Endothelial cell of umbilical vein (primary cell): ENCODE results near the gene CXADR. TPM values are rescaled to one million over a fixed set of nuclear protein-coding genes. Genes with fewer than 3 reads are reported as not detected.

Source experiments
- BruUV-seq: library from RNA; stranded (reverse); fragments of 400-500 nt; replicated peaks from 2 replicates; lab custom pipeline; 2021; lab: Mats Ljungman, UMichigan
- CTCF ChIA-PET: fragments of 300-600, 350-600 bp; sonication (Branson Sonifier 250); formaldehyde crosslinking; loops from one replicate; lab custom pipeline; 2021; ENCODE audit warnings: antibody characterized with exemption, inconsistent platforms; lab: Charles Lee
- POLR2A ChIA-PET: fragments of 300-600, 350-600 bp; sonication (Branson Sonifier 250); formaldehyde crosslinking; loops from one replicate; lab custom pipeline; 2021; ENCODE audit warnings: antibody characterized with exemption, inconsistent platforms; lab: Charles Lee
- DNase-seq: peaks from one replicate; pipeline ENCODE4 v3.0.0-alpha.2; 2011; ENCODE audit warnings: low read depth, low spot score
- FAIRE-seq: peaks from 2 replicates; lab custom pipeline; 2011; peaks lifted over from hg19 to GRCh38; lab: Jason Lieb, UNC
- H2AFZ ChIP-seq: 2 replicates; pipeline ENCODE4 v1.6.0; 2012; ENCODE audit warnings: low read depth, low read length, control low read depth, inconsistent platforms
- H3K27ac ChIP-seq: 2 replicates; pipeline ENCODE4 v1.5.1; 2011; ENCODE audit warnings: low read depth, mild to moderate bottlenecking, control low read depth, low read length, moderate library complexity; ENCODE audit not compliant: insufficient read depth
- H3K27me3 ChIP-seq, 2 experiments: 2 replicates each; pipeline versions ENCODE4 v1.6.0 to v1.6.1; 2011; ENCODE audit warnings: low read length in 2 of 2, mixed read lengths in 1 of 2; ENCODE audit not compliant: control insufficient read depth in 2 of 2, insufficient read depth in 2 of 2
- H3K36me3 ChIP-seq, 2 experiments: 2 replicates in 1 of 2; 3 replicates in 1 of 2; pipeline ENCODE4 v1.5.1; 2011; ENCODE audit warnings: low read length in 2 of 2, mild to moderate bottlenecking in 1 of 2, moderate library complexity in 1 of 2; ENCODE audit not compliant: control insufficient read depth in 2 of 2, insufficient read depth in 2 of 2; ENCODE audit errors: extremely low read depth in 1 of 2
- H3K4me1 ChIP-seq: 3 replicates; pipeline ENCODE4 v1.5.1; 2011; ENCODE audit warnings: mild to moderate bottlenecking, low read length; ENCODE audit not compliant: control insufficient read depth, insufficient read depth; ENCODE audit errors: extremely low read depth
- H3K4me2 ChIP-seq: 2 replicates; pipeline ENCODE4 v1.6.1; 2011; ENCODE audit warnings: low read length, control low read depth, mixed read lengths; ENCODE audit not compliant: insufficient read depth
- H3K4me3 ChIP-seq, 3 experiments: fragments of 200-600 bp in 1 of 3; sonication (generic), shearing (Covaris generic) in 1 of 3; replicated peaks in 1 of 3; 2 replicates each; pipeline ENCODE4 v1.5.1; 2011 to 2016; ENCODE audit warnings: control low read depth in 3 of 3, low read length in 3 of 3, mild to moderate bottlenecking in 2 of 3, inconsistent platforms in 1 of 3, low read depth in 1 of 3, moderate library complexity in 1 of 3; ENCODE audit not compliant: insufficient read depth in 1 of 3
- H3K79me2 ChIP-seq: 2 replicates; pipeline ENCODE4 v1.6.0; 2012; ENCODE audit warnings: low read length, inconsistent platforms; ENCODE audit not compliant: control insufficient read depth, insufficient read depth
- H3K9ac ChIP-seq: replicated peaks from 2 replicates; pipeline ENCODE3; 2011; ENCODE audit warnings: low read length, control low read depth; ENCODE audit not compliant: insufficient read depth; ENCODE audit errors: extremely low read depth
- H3K9me1 ChIP-seq: replicated peaks from 3 replicates; pipeline ENCODE4 v1.6.0; 2011; ENCODE audit warnings: mild to moderate bottlenecking, low read length; ENCODE audit not compliant: control insufficient read depth, insufficient read depth; ENCODE audit errors: extremely low read depth
- H3K9me3 ChIP-seq: replicated peaks from 2 replicates; pipeline ENCODE4 v1.5.1; 2012; ENCODE audit warnings: low read length, inconsistent platforms; ENCODE audit not compliant: control insufficient read depth, insufficient read depth
- H4K20me1 ChIP-seq: replicated peaks from 2 replicates; pipeline ENCODE3; 2011; ENCODE audit warnings: mild to moderate bottlenecking, low read length; ENCODE audit not compliant: control insufficient read depth, insufficient read depth; ENCODE audit errors: extremely low read depth
- CTCF ChIP-seq, 2 donors: IDR thresholded peaks; 1 replicate in 1 of 2; 2 replicates in 1 of 2; pipeline ENCODE4 v1.5.1; 2011; ENCODE audit warnings: low read length in 2 of 2, mild to moderate bottlenecking in 2 of 2, moderate library complexity in 2 of 2, control low read depth in 1 of 2, inconsistent platforms in 1 of 2, low read depth in 1 of 2; ENCODE audit not compliant: insufficient read depth in 1 of 2; ENCODE audit errors: extremely low read depth in 1 of 2
- EZH2 ChIP-seq: IDR thresholded peaks from 2 replicates; pipeline ENCODE4 v1.6.1; 2012; ENCODE audit warnings: borderline replicate concordance, low read depth, mild to moderate bottlenecking, moderate library complexity, low read length, inconsistent platforms; ENCODE audit not compliant: severe bottlenecking
- FOS ChIP-seq: IDR thresholded peaks from 2 replicates; pipeline ENCODE4 v1.6.1; 2011; ENCODE audit warnings: mild to moderate bottlenecking, low read length, moderate library complexity, borderline replicate concordance; ENCODE audit not compliant: insufficient read depth
- GATA2 ChIP-seq: IDR thresholded peaks from 2 replicates; pipeline ENCODE4 v1.7.0; 2011; ENCODE audit warnings: low read depth, mild to moderate bottlenecking, moderate library complexity, mixed read lengths, low read length; ENCODE audit not compliant: insufficient read length, insufficient read depth
- JUN ChIP-seq: IDR thresholded peaks from 2 replicates; pipeline ENCODE4 v1.6.1; 2011; ENCODE audit warnings: borderline replicate concordance, low read depth; ENCODE audit not compliant: insufficient read length, insufficient read depth
- MAX ChIP-seq: IDR thresholded peaks from 2 replicates; pipeline ENCODE4 v1.6.1; 2011; ENCODE audit not compliant: insufficient read depth, insufficient read length
- MYC ChIP-seq: IDR thresholded peaks from one replicate; pipeline ENCODE4 v1.6.1; 2011; ENCODE audit warnings: mild to moderate bottlenecking, low read depth, low read length
- POLR2A ChIP-seq: IDR thresholded peaks from 2 replicates; pipeline ENCODE4 v1.6.1; 2012; ENCODE audit warnings: low read depth, mild to moderate bottlenecking, control low read depth, low read length
- POLR2AphosphoS5 ChIP-seq: IDR thresholded peaks from 2 replicates; pipeline ENCODE4 v1.6.1; 2012; ENCODE audit warnings: low read depth, mild to moderate bottlenecking, control low read depth, low read length, moderate library complexity; ENCODE audit not compliant: insufficient read depth
- dilution Hi-C: fragments of 300-500 bp; cut with MboI; formaldehyde crosslinking; loops from one replicate; pipeline ENCODE4 v1.15.0; 2019; ENCODE audit warnings: low sequenced_read_pairs; ENCODE audit not compliant: extremely low pct_ligation_motif_present
- intact Hi-C: fragments of 100-400 bp; cut with micrococcal nuclease; formaldehyde crosslinking; loops from one replicate; pipeline ENCODE4 v1.10.0; 2022
- polyA plus RNA-seq, 4 experiments: library from polyadenylated mRNA; depleted of rRNA in 3 of 4; stranded (reverse) in 3 of 4; unstranded in 1 of 4; fragments of >200 nt; gene quantifications; 2 replicates each; pipeline versions ENCODE4 v1.2.1 to v1.2.3, GENCODE V29; 2011 to 2012; ENCODE audit warnings: missing spikeins in 1 of 4
- total RNA-seq: library from RNA; stranded (reverse); gene quantifications from 2 replicates; pipeline ENCODE4 v1.2.3, GENCODE V29; 2021

The CXADR gene
- total and polyA plus RNA-seq, 2 donors (not counting 3 experiments of a cell fraction or from before 2014, with no cell fraction given) = 3.2 to 12.2 TPM

GRCh38 chr21:17610911-17611310, 98.1 kb downstream of the CXADR start:
- Histone ChIP-seq H3K27me3 (peaks cover 0 to 2% of the 10 kb centered on the region in 2 experiments), H3K27ac (peak overlapping the region; percentile 97), H3K9me3 (no peaks in the 10 kb centered on the region), H3K9me1 (no peaks in the 10 kb centered on the region), H3K9ac (peak overlapping the region; percentile 99), H3K4me2 (peak overlapping the region; percentile 96), H3K4me1 (peaks cover 10% of the 10 kb centered on the region), H3K79me2 (peaks cover 61% of the 10 kb centered on the region), H2AFZ (peak overlapping the region; percentile 52), H3K4me3 (peak overlapping the region; percentile 76 to 94 (median 93)), H3K36me3 (peaks cover 7 to 13% of the 10 kb centered on the region in 2 experiments), H4K20me1 (no peaks in the 10 kb centered on the region)
- intact Hi-C loops (loop anchor here (1.0 to 5.0 kb wide), 4 partner anchors 84 to 1949 kb away; partner anchors contain the start of gene CXADR), dilution Hi-C loops (no loop called here)
- no peak for FAIRE-seq
- DNase-seq = no peak
- TF ChIP-seq CTCF (IDR thresholded peaks at IDR 0.05; ENCODE audit: extremely low read depth in 1 of 2, insufficient read depth in 1 of 2, low read depth in 1 of 2, low read length in 2 of 2) = no peak
- no peak for TF ChIP-seq POLR2AphosphoS5
- TF ChIP-seq FOS = no peak
- no peak for TF ChIP-seq POLR2A
- no peak for TF ChIP-seq MYC
- no peak for TF ChIP-seq GATA2
- TF ChIP-seq EZH2 = no peak
- TF ChIP-seq JUN = no peak
- TF ChIP-seq MAX = no peak
- ChIA-PET CTCF (interaction anchor here (0.8 to 2.7 kb wide), 7 partner anchors 9 to 225 kb away, joined by 3 to 25 read pairs (median 4); partner anchors contain the start of gene CXADR), POLR2A (interaction anchor here (0.7 kb wide), 1 partner anchor 9 kb away, joined by 6 read pairs; no protein-coding TSS in a partner anchor)
- BruUV-seq = no TSS peak
